DND-41 (cell line): Measurements from ENCODE around the gene CCNY.

Source experiments
- ATAC-seq: fragments of 200-7000 bp; cut with Tn5 transposase; 3 replicates; pipeline ENCODE4 v1.9.1; 2021; ENCODE audit warnings: low read depth; ENCODE audit not compliant: insufficient read depth
- DNase-seq: peaks from one replicate; pipeline ENCODE4 v3.0.0-alpha.2; 2020
- H2AFZ ChIP-seq: 2 replicates; pipeline ENCODE4 v1.6.0; 2012; ENCODE audit warnings: low read depth, low read length
- H3K27ac ChIP-seq: 2 replicates; pipeline ENCODE4 v1.5.1; 2012; ENCODE audit warnings: low read length, inconsistent platforms
- H3K27me3 ChIP-seq: fragments of 200-600 bp; sonication (generic); 2 replicates; pipeline ENCODE4 v1.6.0; 2012; ENCODE audit warnings: low read length, mild to moderate bottlenecking, inconsistent platforms; ENCODE audit not compliant: insufficient read depth, poor library complexity
- H3K36me3 ChIP-seq: 2 replicates; pipeline ENCODE4 v1.5.1; 2012; ENCODE audit warnings: low read length, inconsistent platforms; ENCODE audit not compliant: insufficient read depth
- H3K4me1 ChIP-seq: 2 replicates; pipeline ENCODE4 v1.5.1; 2012; ENCODE audit warnings: mild to moderate bottlenecking, low read length; ENCODE audit not compliant: insufficient read depth
- H3K4me2 ChIP-seq: 2 replicates; pipeline ENCODE4 v1.6.0; 2012; ENCODE audit warnings: mild to moderate bottlenecking, moderate library complexity, low read length, inconsistent platforms; ENCODE audit not compliant: insufficient read depth
- H3K4me3 ChIP-seq, 2 experiments: fragments of 200-600 bp in 1 of 2; shearing (Covaris generic) in 1 of 2; 2 replicates each; pipeline ENCODE4 v1.5.1; 2012 to 2016; ENCODE audit warnings: inconsistent platforms in 2 of 2, low read length in 2 of 2, mild to moderate bottlenecking in 2 of 2, low read depth in 1 of 2, moderate library complexity in 1 of 2
- H3K79me2 ChIP-seq: 2 replicates; pipeline ENCODE4 v1.6.0; 2012; ENCODE audit warnings: low read length, inconsistent platforms; ENCODE audit not compliant: insufficient read depth
- H3K9ac ChIP-seq: 2 replicates; pipeline ENCODE4 v1.6.0; 2012; ENCODE audit warnings: low read depth, mild to moderate bottlenecking, inconsistent platforms, low read length, moderate library complexity
- H3K9me3 ChIP-seq: 2 replicates; pipeline ENCODE4 v1.5.1; 2012; ENCODE audit warnings: low read length, moderate library complexity, mild to moderate bottlenecking, inconsistent platforms; ENCODE audit not compliant: insufficient read depth, severe bottlenecking
- H4K20me1 ChIP-seq: 2 replicates; pipeline ENCODE4 v1.6.0; 2012; ENCODE audit warnings: low read length; ENCODE audit not compliant: insufficient read depth
- EZH2 ChIP-seq: IDR thresholded peaks from 3 replicates; pipeline ENCODE4 v1.6.1; 2012; ENCODE audit warnings: borderline replicate concordance, low read depth, mild to moderate bottlenecking, moderate library complexity, low read length, inconsistent platforms; ENCODE audit not compliant: severe bottlenecking
- TF ChIP-seq, protein P1 (sequence below): IDR thresholded peaks from 2 replicates; pipeline ENCODE4 v1.5.1; 2012; ENCODE audit warnings: borderline replicate concordance, low read length, moderate library complexity, mild to moderate bottlenecking; ENCODE audit not compliant: poor library complexity, severe bottlenecking; ENCODE audit errors: extremely low read depth

CCNY gene

GRCh38 chr10:35390843-35391152 lies 54.5 kb downstream of the CCNY start:
- TF ChIP-seq, protein P1, sequence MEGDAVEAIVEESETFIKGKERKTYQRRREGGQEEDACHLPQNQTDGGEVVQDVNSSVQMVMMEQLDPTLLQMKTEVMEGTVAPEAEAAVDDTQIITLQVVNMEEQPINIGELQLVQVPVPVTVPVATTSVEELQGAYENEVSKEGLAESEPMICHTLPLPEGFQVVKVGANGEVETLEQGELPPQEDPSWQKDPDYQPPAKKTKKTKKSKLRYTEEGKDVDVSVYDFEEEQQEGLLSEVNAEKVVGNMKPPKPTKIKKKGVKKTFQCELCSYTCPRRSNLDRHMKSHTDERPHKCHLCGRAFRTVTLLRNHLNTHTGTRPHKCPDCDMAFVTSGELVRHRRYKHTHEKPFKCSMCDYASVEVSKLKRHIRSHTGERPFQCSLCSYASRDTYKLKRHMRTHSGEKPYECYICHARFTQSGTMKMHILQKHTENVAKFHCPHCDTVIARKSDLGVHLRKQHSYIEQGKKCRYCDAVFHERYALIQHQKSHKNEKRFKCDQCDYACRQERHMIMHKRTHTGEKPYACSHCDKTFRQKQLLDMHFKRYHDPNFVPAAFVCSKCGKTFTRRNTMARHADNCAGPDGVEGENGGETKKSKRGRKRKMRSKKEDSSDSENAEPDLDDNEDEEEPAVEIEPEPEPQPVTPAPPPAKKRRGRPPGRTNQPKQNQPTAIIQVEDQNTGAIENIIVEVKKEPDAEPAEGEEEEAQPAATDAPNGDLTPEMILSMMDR, result no peak
- no peak for TF ChIP-seq EZH2
- no peak overlapping the region for H3K9ac ChIP-seq
- H3K27ac ChIP-seq, result no peak overlapping the region
- H3K9me3 ChIP-seq, result peaks cover 18% of the 10 kb centered on the region
- H2AFZ ChIP-seq, result no peak overlapping the region
- no peak overlapping the region for H3K4me2 ChIP-seq
- no peaks in the 10 kb centered on the region for H3K27me3 ChIP-seq
- H4K20me1 ChIP-seq, result peaks cover 36% of the 10 kb centered on the region; the same call in 1 of the 2 replicates
- ATAC-seq, result no peak
- DNase-seq, result no peak
- H3K4me1 ChIP-seq, result no peaks in the 10 kb centered on the region
- peaks cover 97% of the 10 kb centered on the region for H3K79me2 ChIP-seq
- H3K4me3 ChIP-seq, result no peak overlapping the region
- no peaks in the 10 kb centered on the region for H3K36me3 ChIP-seq

- TF ChIP-seq, protein P1, result no peak
- no peak for TF ChIP-seq EZH2
- Histone ChIP-seq H2AFZ (no peak overlapping the region), H4K20me1 (peaks cover 41% of the 10 kb centered on the region), H3K9me3 (peaks cover 18% of the 10 kb centered on the region), H3K4me3 (no peak overlapping the region), H3K9ac (no peak overlapping the region), H3K27me3 (no peaks in the 10 kb centered on the region), H3K4me2 (no peak overlapping the region), H3K79me2 (peaks cover 97% of the 10 kb centered on the region), H3K27ac (no peak overlapping the region), H3K36me3 (no peaks in the 10 kb centered on the region), H3K4me1 (no peaks in the 10 kb centered on the region)
- no peak for ATAC-seq
- no peak for DNase-seq
Measured at GRCh38 chr10:35391153-35391953, 55.0 kb downstream of the CCNY start.

DNA sequence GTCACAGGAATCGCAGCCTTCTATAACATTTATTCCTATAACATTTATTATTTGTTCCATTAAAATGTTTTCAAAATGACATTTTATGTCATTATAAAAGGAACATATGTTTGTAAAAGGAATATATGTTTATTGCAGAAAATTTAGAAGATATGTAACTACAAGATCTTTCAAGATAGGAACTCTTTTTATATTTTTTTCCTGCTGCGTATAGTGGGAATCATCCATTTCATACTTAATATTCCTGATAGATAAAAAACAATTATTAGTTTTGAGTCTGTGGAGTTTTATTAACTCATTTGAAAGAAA lies 55.6 kb downstream of the CCNY start:
- H3K79me2 ChIP-seq, result peaks cover 97% of the 10 kb centered on the region
- no peaks in the 10 kb centered on the region for H3K27me3 ChIP-seq
- peaks cover 47% of the 10 kb centered on the region for H4K20me1 ChIP-seq
- no peak for TF ChIP-seq EZH2
- TF ChIP-seq, protein P1, result no peak
- DNase-seq (no peak), ATAC-seq (no peak)
- H3K9me3 ChIP-seq, result peaks cover 18% of the 10 kb centered on the region
- H3K4me1 ChIP-seq, result no peaks in the 10 kb centered on the region
- H2AFZ ChIP-seq, result no peak overlapping the region
- H3K36me3 ChIP-seq, result no peaks in the 10 kb centered on the region
- no peak overlapping the region for H3K9ac ChIP-seq
- no peak overlapping the region for H3K4me3 ChIP-seq
- no peak overlapping the region for H3K4me2 ChIP-seq
- H3K27ac ChIP-seq, result no peak overlapping the region
